Ishikawa (cell line): ENCODE data around the gene RPL35.

Experiments
- CEBPB ChIP-seq: IDR thresholded peaks from 2 replicates; pipeline ENCODE4 v1.6.1; 2012
- EP300 ChIP-seq: IDR thresholded peaks from 2 replicates; pipeline ENCODE4 v1.6.1; 2012; ENCODE audit warnings: borderline replicate concordance
- NFIC ChIP-seq: IDR thresholded peaks from 2 replicates; pipeline ENCODE4 v1.6.1; 2012
- RAD21 ChIP-seq: IDR thresholded peaks from 2 replicates; pipeline ENCODE4 v1.6.1; 2012; ENCODE audit warnings: low read depth
- REST ChIP-seq: IDR thresholded peaks from 2 replicates; pipeline ENCODE4 v1.6.1; 2012; ENCODE audit warnings: low read depth, mild to moderate bottlenecking
- TAF1 ChIP-seq: IDR thresholded peaks from 2 replicates; pipeline ENCODE4 v1.6.1; 2012; ENCODE audit warnings: low read depth, mild to moderate bottlenecking
- YY1 ChIP-seq: IDR thresholded peaks from 2 replicates; pipeline ENCODE4 v1.6.1; 2012; ENCODE audit warnings: low read depth
- TF ChIP-seq, protein P1 (sequence below): IDR thresholded peaks from 2 replicates; pipeline ENCODE4 v1.6.1; 2012

- no peak for TF ChIP-seq TAF1
- TF ChIP-seq, protein P1, sequence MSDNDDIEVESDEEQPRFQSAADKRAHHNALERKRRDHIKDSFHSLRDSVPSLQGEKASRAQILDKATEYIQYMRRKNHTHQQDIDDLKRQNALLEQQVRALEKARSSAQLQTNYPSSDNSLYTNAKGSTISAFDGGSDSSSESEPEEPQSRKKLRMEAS, result no peak
- TF ChIP-seq EP300, result no peak
- TF ChIP-seq YY1, result no peak
- TF ChIP-seq RAD21, result no peak
- no peak for TF ChIP-seq CEBPB
- no peak for TF ChIP-seq REST
- no peak for TF ChIP-seq NFIC
Measured at GRCh38 chr9:124814164-124814535, 47.6 kb downstream of the RPL35 start.
